Bronchial epithelial cell (primary cell): ENCODE results near the gene CCDC158. TPM values are rescaled to one million over a fixed set of nuclear protein-coding genes. Genes with fewer than 3 reads are reported as not detected.

Experiments
- DNase-seq: peaks from one replicate; pipeline ENCODE4 v3.0.0-alpha.2; 2010; ENCODE audit warnings: low read depth
- FAIRE-seq: peaks from 2 replicates; lab custom pipeline; 2011; peaks lifted over from hg19 to GRCh38; lab: Jason Lieb, UNC
- H3K27me3 ChIP-seq: 2 replicates; pipeline ENCODE4 v1.5.1; 2011; ENCODE audit warnings: low read length; ENCODE audit not compliant: control insufficient read depth, insufficient read depth
- H3K36me3 ChIP-seq: 2 replicates; pipeline ENCODE4 v1.5.1; 2011; ENCODE audit warnings: low read length; ENCODE audit not compliant: control insufficient read depth, insufficient read depth
- H3K4me3 ChIP-seq: 2 replicates; pipeline ENCODE4 v1.5.1; 2011; ENCODE audit warnings: mild to moderate bottlenecking, low read depth, low read length, control low read depth
- CTCF ChIP-seq: IDR thresholded peaks from 2 replicates; pipeline ENCODE4 v1.5.1; 2011; ENCODE audit warnings: mild to moderate bottlenecking, moderate library complexity, low read length, control low read depth, inconsistent platforms; ENCODE audit not compliant: insufficient read depth, severe bottlenecking
- total RNA-seq: library from RNA; depleted of rRNA; stranded (reverse); fragments of >200 nt; gene quantifications from 2 replicates; pipeline ENCODE4 v1.2.1, GENCODE V29; 2014

Gene CCDC158
- total RNA-seq, 1 donor from 2014 or later, result under 0.01 TPM

GRCh38 chr4:76325072-76325471 is 95.9 kb downstream of the CCDC158 start:
- no peaks in the 10 kb centered on the region for H3K36me3 ChIP-seq
- TF ChIP-seq CTCF, result no peak
- no peak for FAIRE-seq
- no peak for DNase-seq
- no peak overlapping the region for H3K4me3 ChIP-seq
- no peaks in the 10 kb centered on the region for H3K27me3 ChIP-seq

GRCh38 chr4:76322236-76322635 is 98.7 kb downstream of the CCDC158 start:
- no peak for TF ChIP-seq CTCF
- H3K36me3 ChIP-seq, result no peaks in the 10 kb centered on the region
- FAIRE-seq (no peak), DNase-seq (no peak)
- H3K27me3 ChIP-seq, result no peaks in the 10 kb centered on the region
- H3K4me3 ChIP-seq, result no peak overlapping the region

DNA sequence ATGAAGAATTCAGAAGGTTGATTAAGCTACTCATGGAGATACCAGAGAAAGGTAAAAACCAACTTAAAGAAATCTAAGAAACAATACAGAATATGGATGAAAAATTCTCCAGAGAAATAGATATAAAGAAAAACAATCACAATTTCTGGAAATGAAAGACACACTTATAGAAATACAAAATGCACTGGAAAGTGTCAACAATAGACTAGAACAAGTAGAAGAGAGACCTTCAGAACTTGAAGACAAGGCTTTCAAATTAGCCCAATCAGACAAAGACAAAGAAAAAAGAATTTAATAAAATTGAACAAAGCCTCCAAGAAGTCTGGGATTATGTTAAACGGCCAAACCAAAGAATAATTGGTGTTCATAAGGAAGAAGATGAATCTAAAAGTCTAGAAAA is 104.8 kb downstream of the CCDC158 start:
- no peak for FAIRE-seq
- no peak for DNase-seq
- TF ChIP-seq CTCF, result no peak
- no peak overlapping the region for H3K4me3 ChIP-seq
- no peaks in the 10 kb centered on the region for H3K27me3 ChIP-seq
- no peaks in the 10 kb centered on the region for H3K36me3 ChIP-seq

- no peak for TF ChIP-seq CTCF
- FAIRE-seq (peak; percentile 40), DNase-seq (no peak)
- no peaks in the 10 kb centered on the region for H3K36me3 ChIP-seq
- H3K4me3 ChIP-seq, result no peak overlapping the region
- no peaks in the 10 kb centered on the region for H3K27me3 ChIP-seq
These were observed 105.5 kb downstream of the CCDC158 start for GRCh38 chr4:76315267-76315918.

DNA sequence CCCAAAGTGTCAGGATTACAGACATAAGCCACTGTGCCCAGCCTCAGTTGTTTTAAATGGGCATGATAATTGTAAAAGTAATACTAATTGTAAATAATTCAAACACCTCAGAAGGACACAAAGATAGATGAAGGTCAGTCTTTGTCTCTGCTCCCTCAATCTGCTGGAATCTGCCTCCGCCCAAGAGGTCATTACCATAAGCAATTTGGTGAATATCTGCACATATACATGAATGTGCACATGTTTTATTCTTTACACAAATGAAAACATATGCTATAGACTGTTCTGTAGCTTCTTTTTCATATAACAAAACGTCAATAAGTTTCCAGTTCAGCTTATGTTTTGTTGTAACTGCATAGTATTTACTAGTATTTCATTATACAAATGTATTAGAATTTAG is 107.4 kb downstream of the CCDC158 start:
- Histone ChIP-seq H3K4me3 (no peak overlapping the region), H3K36me3 (no peaks in the 10 kb centered on the region), H3K27me3 (no peaks in the 10 kb centered on the region)
- no peak for FAIRE-seq
- DNase-seq, result no peak
- TF ChIP-seq CTCF, result no peak

- Histone ChIP-seq H3K4me3 (no peak overlapping the region), H3K27me3 (no peaks in the 10 kb centered on the region), H3K36me3 (no peaks in the 10 kb centered on the region)
- no peak for DNase-seq
- TF ChIP-seq CTCF, result no peak
- FAIRE-seq, result no peak
These were observed 108.5 kb downstream of the CCDC158 start for GRCh38 chr4:76312457-76312856.
